Measurements from ENCODE around the gene MUL1. TPM values are rescaled to one million over a fixed set of nuclear protein-coding genes. Genes with fewer than 3 reads are reported as not detected.

Gene MUL1
- polyA plus RNA-seq, 1 of the 3 experiments (the other 2 are of a cell fraction): 22.8 TPM

GRCh38 chr1:20493839-20494608 is 13.9 kb downstream of the MUL1 start (continued):
- TF ChIP-seq JUND (IDR thresholded peaks at IDR 0.05) (no peak; the same call in 1 of the 2 replicates), TEAD4 (IDR thresholded peaks at IDR 0.05; ENCODE audit: borderline replicate concordance, insufficient read depth) (no peak), FOXJ3 (CRISPR knock-in tag; IDR thresholded peaks at IDR 0.05) (no peak), GATA2 (CRISPR knock-in tag; IDR thresholded peaks at IDR 0.05) (no peak), FOXM1 (IDR thresholded peaks at IDR 0.05; ENCODE audit: low read depth) (no peak), RFX5 (IDR thresholded peaks at IDR 0.05; ENCODE audit: low read length) (no peak; the same call in 1 of the 2 replicates), USF2 (IDR thresholded peaks at IDR 0.05; ENCODE audit: borderline replicate concordance, low read depth, low read length) (no peak), ELF1 (IDR thresholded peaks at IDR 0.05) (no peak), ZBTB33 (IDR thresholded peaks at IDR 0.05; ENCODE audit: borderline replicate concordance, low read depth) (no peak)

DNA sequence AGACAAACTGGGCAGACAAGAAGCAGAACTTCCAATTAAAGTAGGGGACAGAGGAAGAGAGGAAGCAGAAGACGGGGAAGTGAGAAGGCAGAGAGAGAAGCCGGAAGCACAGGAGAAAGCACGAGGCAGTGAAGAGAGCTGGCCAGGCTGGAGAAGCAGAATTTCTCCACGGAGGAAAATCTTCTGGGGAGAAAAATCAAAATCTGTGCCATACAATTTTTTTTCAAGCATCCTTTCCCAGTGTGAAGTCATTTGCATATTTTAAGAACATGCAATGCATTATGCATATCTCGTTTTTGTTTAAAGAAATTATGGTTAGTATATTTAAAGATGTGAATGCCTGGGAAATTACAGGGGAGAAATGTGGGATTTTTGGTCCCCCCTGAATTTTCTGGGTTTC is 14.6 kb downstream of the MUL1 start:
- Histone ChIP-seq H3K4me2 (no peak overlapping the region), H3K9ac (no peak overlapping the region), H3K27me3 (ENCODE audit: insufficient read depth) (0 out of 2 replicates have a peak, but pooled peaks cover under 1% of the 10 kb centered on the region), H3K79me2 (ENCODE audit: insufficient read depth) (no peaks in the 10 kb centered on the region), H3K27ac (ENCODE audit: low read depth in 2 of 2, low read length in 1 of 2) (no peak overlapping the region), H3K4me1 (ENCODE audit: control insufficient read depth in 1 of 2, insufficient read depth in 2 of 2, low read depth in 1 of 2, low read length in 1 of 2) (peaks cover 11 to 16% of the 10 kb centered on the region in 2 experiments; a peak in 3 of 4 replicates), H3K9me2 (no peaks in the 10 kb centered on the region), H4K20me1 (ENCODE audit: insufficient read depth) (no peaks in the 10 kb centered on the region), H3K36me3 (replicated peaks in 1 of 2; ENCODE audit: control insufficient read depth in 1 of 2, insufficient read depth in 2 of 2, low read length in 1 of 2) (peaks cover 0 to 3% of the 10 kb centered on the region in 2 experiments), H3K9me3 (no peaks in the 10 kb centered on the region), H3K4me3 (ENCODE audit: low read depth in 2 of 2, low read length in 1 of 2) (no peak overlapping the region), H2AFZ (ENCODE audit: low read depth) (no peak overlapping the region), H3F3A (replicated peaks; ENCODE audit: insufficient read depth) (peaks cover 8% of the 10 kb centered on the region)
- ChIA-PET POLR2A (no interaction called here), CTCF (interaction anchor here (0.6 to 14.4 kb wide), 65 partner anchors 9 to 583 kb away, joined by 3 to 286 read pairs (median 5); partner anchors contain the start of genes CAMK2N1, HP1BP3 and MUL1)
- TF ChIP-seq MEF2A (IDR thresholded peaks at IDR 0.05; ENCODE audit: borderline replicate concordance, low read depth): no peak
- TF ChIP-seq, protein P1, sequence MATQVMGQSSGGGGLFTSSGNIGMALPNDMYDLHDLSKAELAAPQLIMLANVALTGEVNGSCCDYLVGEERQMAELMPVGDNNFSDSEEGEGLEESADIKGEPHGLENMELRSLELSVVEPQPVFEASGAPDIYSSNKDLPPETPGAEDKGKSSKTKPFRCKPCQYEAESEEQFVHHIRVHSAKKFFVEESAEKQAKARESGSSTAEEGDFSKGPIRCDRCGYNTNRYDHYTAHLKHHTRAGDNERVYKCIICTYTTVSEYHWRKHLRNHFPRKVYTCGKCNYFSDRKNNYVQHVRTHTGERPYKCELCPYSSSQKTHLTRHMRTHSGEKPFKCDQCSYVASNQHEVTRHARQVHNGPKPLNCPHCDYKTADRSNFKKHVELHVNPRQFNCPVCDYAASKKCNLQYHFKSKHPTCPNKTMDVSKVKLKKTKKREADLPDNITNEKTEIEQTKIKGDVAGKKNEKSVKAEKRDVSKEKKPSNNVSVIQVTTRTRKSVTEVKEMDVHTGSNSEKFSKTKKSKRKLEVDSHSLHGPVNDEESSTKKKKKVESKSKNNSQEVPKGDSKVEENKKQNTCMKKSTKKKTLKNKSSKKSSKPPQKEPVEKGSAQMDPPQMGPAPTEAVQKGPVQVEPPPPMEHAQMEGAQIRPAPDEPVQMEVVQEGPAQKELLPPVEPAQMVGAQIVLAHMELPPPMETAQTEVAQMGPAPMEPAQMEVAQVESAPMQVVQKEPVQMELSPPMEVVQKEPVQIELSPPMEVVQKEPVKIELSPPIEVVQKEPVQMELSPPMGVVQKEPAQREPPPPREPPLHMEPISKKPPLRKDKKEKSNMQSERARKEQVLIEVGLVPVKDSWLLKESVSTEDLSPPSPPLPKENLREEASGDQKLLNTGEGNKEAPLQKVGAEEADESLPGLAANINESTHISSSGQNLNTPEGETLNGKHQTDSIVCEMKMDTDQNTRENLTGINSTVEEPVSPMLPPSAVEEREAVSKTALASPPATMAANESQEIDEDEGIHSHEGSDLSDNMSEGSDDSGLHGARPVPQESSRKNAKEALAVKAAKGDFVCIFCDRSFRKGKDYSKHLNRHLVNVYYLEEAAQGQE (IDR thresholded peaks at IDR 0.05; ENCODE audit: low read depth, low read length): no peak
- TF ChIP-seq SIN3A (IDR thresholded peaks at IDR 0.05; ENCODE audit: borderline replicate concordance, low read depth, low read length): no peak
- TF ChIP-seq GATA2 (CRISPR knock-in tag; IDR thresholded peaks at IDR 0.05): no peak
- no peak for TF ChIP-seq RFX5 (IDR thresholded peaks at IDR 0.05; ENCODE audit: low read length)
- TF ChIP-seq TCF12 (IDR thresholded peaks at IDR 0.05): no peak
- TF ChIP-seq EP300 (IDR thresholded peaks at IDR 0.05; ENCODE audit: borderline replicate concordance in 1 of 2, low read depth in 1 of 2, low read length in 1 of 2): no peak
- TF ChIP-seq, protein P2, sequence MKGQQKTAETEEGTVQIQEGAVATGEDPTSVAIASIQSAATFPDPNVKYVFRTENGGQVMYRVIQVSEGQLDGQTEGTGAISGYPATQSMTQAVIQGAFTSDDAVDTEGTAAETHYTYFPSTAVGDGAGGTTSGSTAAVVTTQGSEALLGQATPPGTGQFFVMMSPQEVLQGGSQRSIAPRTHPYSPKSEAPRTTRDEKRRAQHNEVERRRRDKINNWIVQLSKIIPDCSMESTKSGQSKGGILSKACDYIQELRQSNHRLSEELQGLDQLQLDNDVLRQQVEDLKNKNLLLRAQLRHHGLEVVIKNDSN (IDR thresholded peaks at IDR 0.05; ENCODE audit: borderline replicate concordance, low read depth): no peak
- no peak for TF ChIP-seq IRF3 (IDR thresholded peaks at IDR 0.05; ENCODE audit: low read depth, low read length)
- 47% methylated on average over 5 of the region's 5 CpGs for WGBS (ENCODE audit: low lambda C conversion rate)
- DNase-seq: no peak

Data from SK-N-SH (cell line).